HTERT RPE-1 (cell line): ENCODE measurements around the gene PSMB3.
"Not testable (repeated sequence)": the region's sequence is repeated elsewhere in the genome, so short reads cannot be mapped to it uniquely, and the experiment has no call there.

Source experiments
- in situ Hi-C: fragments of 300-500 bp; cut with MboI; formaldehyde crosslinking; loops from 4 replicates; pipeline ENCODE4 v1.14.3; 2020; ENCODE audit warnings: low sequenced_read_pairs

PSMB3 gene

GRCh38 chr17:38715216-38715943 lies 37.2 kb upstream of the PSMB3 start:
- in situ Hi-C loops: no loop called here

DNA sequence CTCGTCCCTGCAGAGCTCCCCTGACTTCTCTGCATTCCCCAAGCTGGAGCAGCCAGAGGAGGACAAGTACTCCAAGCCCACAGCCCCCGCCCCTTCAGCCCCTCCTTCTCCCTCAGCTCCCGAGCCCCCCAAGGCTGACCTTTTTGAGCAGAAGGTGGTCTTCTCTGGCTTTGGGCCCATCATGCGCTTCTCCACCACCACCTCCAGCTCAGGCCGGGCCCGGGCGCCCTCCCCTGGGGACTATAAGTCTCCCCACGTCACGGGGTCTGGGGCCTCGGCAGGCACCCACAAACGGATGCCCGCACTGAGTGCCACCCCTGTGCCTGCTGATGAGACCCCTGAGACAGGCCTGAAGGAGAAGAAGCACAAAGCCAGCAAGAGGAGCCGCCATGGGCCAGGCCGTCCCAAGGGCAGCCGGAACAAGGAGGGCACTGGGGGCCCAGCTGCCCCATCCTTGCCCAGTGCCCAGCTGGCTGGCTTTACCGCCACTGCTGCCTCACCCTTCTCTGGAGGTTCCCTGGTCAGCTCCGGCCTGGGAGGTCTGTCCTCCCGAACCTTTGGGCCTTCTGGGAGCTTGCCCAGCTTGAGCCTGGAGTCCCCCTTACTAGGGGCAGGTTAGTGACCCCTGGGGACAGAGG lies 36.1 kb upstream of the PSMB3 start:
- in situ Hi-C loops: no loop called here

DNA sequence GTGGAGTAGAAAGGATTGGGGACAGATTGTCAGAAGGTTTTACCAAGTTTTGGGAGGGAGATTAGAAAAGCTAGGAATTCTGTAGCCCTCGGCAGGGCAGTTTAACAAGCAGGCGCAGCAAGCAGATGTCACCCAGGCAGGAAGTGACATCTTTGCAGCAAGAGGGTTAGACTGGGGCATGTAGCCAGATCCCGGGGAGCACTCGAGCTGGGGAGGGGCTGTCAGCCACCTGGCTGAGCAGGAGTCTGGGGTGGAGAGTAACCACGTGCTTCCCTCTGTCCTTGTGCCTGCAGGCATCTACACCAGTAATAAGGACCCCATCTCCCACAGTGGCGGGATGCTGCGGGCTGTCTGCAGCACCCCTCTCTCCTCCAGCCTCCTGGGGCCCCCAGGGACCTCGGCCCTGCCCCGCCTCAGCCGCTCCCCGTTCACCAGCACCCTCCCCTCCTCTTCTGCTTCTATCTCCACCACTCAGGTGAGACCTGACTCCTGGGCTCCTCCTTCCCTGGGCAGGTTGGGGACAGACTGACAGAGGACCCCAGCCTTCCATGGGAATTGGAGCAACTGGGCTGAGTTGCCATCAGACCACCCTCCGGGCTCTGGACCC lies 35.3 kb upstream of the PSMB3 start:
- in situ Hi-C loops: no loop called here

GRCh38 chr17:38719289-38719942 lies 33.1 kb upstream of the PSMB3 start:
- in situ Hi-C loops: no loop called here

GRCh38 chr17:38719943-38720641 lies 32.4 kb upstream of the PSMB3 start:
- in situ Hi-C loops: no loop called here

GRCh38 chr17:38720941-38721340 lies 31.6 kb upstream of the PSMB3 start:
- in situ Hi-C loops: no loop called here

DNA sequence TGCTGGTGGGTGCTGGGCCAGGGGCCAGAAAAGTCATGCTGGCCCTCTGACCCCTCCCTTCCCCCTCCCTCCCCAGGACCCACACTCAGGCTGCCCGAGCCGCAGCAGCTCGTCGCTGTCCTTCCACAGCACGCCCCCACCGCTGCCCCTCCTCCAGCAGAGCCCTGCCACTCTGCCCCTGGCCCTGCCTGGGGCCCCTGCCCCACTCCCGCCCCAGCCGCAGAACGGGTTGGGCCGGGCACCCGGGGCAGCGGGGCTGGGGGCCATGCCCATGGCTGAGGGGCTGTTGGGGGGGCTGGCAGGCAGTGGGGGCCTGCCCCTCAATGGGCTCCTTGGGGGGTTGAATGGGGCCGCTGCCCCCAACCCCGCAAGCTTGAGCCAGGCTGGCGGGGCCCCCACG lies 30.7 kb upstream of the PSMB3 start:
- in situ Hi-C loops: no loop called here

DNA sequence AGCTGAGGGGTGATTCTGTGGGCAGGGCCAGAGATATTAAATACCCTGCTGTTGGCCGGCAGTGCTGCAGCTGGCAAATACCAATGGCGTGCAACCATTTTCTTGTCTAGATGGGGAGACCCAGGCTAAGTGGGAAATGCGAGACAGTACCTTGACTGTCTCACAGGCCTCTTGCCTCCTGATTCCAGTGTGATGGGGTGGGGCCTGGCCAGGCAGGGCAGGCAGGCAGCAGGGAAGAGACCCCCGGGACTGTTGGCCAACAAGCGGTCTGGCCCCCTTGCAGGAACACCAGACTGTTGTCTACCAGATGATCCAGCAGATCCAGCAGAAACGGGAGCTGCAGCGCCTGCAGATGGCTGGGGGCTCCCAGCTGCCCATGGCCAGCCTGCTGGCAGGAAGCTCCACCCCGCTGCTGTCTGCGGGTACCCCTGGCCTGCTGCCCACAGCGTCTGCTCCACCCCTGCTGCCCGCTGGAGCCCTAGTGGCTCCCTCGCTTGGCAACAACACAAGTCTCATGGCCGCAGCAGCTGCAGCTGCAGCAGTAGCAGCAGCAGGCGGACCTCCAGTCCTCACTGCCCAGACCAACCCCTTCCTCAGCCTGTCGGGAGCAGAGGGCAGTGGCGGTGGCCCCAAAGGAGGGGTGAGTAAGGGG lies 28.1 kb upstream of the PSMB3 start:
- in situ Hi-C loops: no loop called here

GRCh38 chr17:38725066-38725465 lies 27.5 kb upstream of the PSMB3 start:
- in situ Hi-C loops: no loop called here

DNA sequence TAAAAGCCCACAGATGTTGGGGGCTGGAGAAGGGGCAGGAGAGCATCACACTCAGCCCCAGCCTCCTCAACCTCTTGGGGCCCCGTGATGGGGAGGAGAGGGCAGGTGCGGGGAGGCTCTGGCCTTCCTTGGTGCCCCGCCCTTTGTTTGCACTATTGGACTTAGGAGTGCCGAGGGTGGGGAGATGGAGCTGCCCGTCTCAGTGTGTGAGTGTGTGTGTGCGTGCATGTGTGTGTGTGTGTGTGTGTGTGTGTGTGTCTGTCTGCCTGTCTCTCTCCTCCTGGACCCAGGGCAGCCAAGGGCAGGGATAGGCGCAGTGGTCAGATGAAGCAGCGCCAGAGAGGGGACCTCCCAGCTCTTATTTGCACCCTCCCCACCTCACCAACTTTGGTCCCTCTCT lies 26.4 kb upstream of the PSMB3 start:
- in situ Hi-C loops: not testable (repeated sequence)

DNA sequence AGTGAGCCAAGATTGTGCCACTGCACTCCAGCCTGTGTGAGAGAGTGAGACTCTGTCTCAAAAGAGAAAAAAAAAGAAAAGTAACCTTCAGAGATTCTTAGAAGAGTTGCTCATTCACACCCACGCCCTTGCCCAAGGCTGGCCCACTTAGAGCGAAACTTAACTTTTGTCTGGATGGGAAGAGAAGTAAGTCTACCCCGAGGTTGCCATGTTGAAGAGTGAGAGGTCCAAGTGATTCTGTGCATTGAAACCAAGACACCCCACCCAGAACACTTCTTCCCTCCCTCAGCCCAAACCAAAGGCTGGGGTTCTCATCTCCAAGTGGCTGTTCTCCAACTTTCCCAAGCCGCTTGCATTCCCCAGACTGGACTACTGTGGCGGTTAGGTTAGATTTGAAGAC lies 24.8 kb upstream of the PSMB3 start:
- in situ Hi-C loops: no loop called here

DNA sequence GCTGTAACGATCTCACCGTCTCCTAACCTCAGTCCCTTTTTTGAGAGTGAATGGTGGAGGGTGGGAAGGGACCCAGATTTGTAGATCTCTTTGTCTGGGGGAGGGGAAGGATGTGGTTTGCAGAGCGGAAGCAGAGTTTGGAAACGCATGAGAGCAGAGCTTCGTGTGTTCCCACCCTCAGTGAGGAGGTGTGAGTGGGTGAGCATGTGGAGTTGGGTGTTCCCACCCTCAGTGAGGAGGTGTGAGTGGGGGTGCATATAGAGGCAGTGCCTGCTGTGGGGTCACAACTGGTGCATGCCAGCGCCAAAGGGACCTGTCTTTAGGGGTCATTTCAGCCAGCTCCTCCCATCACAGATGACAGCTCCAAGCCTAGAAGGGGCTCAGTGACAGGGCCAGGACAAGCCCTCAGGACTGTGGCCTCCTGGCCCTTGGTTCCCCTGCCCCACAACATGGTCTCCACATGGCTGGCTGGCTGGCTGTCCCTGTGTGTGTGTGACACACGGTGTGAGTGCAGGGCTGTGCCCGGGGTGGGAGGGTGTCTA lies 24.2 kb upstream of the PSMB3 start:
- in situ Hi-C loops: no loop called here

DNA sequence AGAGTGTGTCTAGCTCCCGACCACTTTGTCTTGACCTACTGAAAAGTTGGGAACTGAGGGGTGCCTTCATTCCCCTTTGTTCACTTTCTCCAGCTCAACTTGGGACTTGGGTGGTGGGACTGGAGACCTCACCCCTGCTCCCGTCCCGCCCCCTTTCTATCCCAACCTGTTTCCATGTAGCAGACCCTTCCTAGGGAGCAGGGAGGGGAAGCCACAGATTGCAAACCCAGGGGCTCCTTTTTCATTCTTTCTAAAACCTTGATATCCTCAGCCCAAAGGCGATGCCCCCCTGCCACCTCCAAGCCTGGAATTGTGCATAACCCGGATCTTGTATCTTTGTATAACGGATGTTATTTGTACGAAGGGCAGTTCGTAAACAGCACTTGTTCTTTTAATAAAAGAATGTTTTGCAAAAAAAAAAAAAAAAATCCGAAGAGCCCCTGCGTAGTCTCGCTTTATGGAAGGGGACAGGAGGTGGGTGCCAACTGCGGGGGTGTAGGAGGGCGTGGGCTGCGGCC lies 23.1 kb upstream of the PSMB3 start:
- in situ Hi-C loops: no loop called here

DNA sequence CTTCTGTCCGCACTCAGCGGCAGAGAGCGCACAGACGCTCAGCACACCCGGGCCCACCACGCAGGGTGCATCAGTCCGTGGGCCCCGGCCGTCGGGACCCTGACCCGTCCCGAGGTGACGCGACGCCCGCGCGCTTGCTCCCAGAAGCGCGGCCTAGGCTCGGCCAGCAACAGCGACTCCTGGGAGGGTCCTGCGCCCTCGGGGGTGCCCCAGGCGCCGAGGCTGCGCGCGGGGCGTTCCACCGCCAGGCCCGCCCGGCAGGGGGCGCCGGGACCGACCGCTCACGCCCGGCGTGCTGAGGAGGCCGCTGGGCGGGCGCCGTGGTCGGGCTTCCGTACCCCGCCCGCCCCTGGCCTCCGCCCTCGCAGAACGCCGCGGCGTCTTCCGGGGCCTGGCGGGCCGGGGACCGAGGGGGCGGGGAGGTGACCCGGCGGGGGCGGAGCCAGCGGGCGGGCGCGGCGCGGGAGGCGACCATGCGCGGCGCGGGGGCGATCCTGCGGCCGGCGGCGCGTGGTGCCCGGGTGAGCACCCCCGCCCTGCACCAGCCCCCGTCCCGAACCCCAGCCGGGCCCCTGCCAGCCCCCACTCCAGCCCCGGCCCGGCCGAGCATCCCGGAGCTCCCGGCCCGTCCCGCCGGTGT lies 22.5 kb upstream of the PSMB3 start, which contains the start of gene CISD3:
CISD3 (plus strand) TSS at position 456 of the 640 bp plus-strand sequence; CDS start at position 474, 18 bp downstream.
- in situ Hi-C loops: no loop called here

GRCh38 chr17:38730526-38731379 lies 21.8 kb upstream of the PSMB3 start:
- in situ Hi-C loops: no loop called here

DNA sequence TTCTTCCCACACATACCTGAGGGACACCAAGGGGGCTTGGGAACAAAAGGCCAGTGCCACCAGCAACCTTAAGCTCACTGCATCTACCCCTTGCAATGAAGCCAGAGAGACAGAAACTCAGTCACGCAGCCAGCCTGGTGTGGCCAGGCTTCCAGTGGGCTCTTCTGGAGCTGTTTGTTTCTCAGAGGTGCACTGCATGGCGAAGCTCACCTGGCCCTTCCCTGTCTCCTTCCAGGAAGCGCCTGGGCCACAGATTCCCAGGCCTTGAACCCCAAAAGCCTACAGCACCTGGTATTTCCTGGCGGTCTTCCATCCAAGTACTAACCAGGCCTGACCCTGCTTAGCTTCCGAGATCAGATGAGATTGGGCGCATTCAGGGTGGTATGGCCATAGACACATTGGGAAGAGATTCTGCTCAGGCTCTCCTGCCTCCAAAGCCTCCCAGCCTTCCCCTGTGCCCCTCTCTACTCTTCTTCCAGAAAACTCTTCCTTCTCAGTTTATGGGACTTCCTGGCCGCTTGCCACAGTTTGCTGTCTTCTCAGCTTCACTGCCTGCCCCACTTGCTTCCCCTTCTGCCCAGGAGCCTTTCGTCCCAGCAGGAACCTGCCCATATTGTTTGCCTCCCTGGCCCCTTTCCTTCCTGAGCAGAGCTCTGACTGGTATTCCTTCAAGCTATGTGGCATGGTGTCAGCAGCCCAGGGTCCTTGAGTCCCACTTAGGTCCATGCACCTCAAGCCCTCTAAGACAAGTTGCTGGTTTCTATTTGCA lies 20.8 kb upstream of the PSMB3 start:
- in situ Hi-C loops: no loop called here

DNA sequence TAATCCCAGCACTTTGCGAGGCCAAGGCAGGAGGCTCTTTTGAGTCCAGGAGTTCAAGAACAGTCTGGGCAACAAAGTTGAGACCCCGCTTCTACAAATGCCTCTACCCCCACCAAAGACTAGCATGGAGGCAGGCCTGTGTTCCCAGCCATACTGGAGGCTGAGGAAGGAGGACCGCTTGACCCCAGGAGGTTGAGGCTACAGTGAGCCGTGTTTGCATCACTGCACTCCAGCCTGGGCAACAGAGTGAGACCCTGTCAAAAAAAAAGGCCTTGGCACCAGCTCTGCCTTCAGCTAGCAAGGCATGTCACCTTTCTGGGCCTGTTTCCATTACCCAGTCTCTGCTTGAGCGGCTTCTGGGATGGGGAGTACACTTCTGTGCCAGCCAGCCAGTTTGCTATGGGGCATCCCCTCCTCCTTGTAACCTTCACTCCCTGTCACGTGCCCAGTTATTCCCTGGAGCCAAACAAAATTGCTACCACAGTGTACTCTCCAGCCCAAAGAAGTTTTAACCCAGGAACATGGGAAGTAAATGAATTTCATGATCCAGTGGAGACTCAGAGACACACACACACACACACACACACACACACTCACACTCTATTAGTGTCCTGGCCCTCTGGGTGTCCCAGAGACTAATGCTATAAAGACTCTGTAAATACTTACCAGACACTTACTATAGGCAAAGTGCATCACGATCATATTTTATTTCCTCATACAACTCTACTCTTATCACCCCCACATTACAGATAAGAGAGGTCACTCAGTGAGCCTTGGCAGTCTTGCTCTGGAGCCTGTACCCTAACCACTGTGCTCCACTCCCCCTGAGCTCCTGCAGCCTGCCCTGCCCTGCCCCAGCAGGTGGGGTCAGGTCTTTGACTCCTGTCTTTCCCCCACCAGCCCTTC lies 19.9 kb upstream of the PSMB3 start:
- in situ Hi-C loops: no loop called here
